Measurements from ENCODE around the gene NOMO2. TPM values are rescaled to one million over a fixed set of nuclear protein-coding genes. Genes with fewer than 3 reads are reported as not detected.
"Not testable (repeated sequence)": the region's sequence is repeated elsewhere in the genome, so short reads cannot be mapped to it uniquely, and the experiment has no call there.

Gene NOMO2
- total and polyA plus RNA-seq, 8 donors: 109 to 296 (median 195) TPM

DNA sequence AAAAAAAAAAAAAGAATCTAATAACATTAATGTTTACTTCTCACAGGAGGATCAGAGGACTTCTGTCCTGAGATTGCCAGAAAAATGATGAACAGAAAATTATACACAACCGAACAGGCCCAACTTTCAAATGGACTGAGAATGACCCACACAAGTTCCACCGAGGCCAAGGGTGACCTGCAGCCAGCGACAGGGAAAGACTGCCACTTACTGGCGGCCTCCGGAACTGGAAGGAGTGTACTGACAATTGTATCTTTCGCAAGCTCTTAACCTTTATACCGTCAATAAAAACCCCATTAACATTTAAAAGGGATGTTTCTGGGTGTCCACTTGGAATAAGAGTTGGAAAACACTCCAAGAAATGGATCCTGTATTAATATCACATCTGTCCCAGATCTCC, 63.5 kb downstream of the NOMO2 start:
- DNase-seq; H3K9me3 ChIP-seq; H3K27ac ChIP-seq; H3K36me3 ChIP-seq; intact Hi-C loops (cut with DNase I); H3K4me3 ChIP-seq; FAIRE-seq; H3K27me3 ChIP-seq; H3K4me1 ChIP-seq: not testable (repeated sequence)
- peak in 3 of 4 donors; percentile 79 to 91 (median 82) for ATAC-seq
- WGBS, 2 donors: no CpG with 5 or more reads among the region's 7 CpGs

DNA sequence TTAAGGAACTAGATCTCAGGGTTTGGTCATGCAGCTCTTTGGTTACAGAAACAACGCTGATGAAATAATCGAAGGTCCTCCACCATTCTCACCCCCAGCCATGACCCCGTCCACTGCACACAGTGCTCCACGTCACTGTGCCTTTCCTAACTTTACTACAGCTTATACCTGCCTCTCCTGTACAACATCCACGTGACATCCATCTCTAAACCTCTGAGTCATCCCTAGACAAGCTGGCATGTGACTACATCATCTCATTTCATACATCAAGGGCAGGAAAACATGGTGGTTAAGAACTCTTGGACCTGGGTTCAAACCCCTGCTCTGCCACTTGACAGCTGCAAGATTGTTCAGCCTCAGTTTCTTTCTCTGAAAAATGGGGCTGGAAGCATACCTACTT, 64.9 kb downstream of the NOMO2 start:
- FAIRE-seq; H3K4me1 ChIP-seq; H3K4me3 ChIP-seq; H3K9me3 ChIP-seq; DNase-seq; H3K27ac ChIP-seq; intact Hi-C loops (cut with DNase I); ATAC-seq; H3K36me3 ChIP-seq; H3K27me3 ChIP-seq: not testable (repeated sequence)
- WGBS, 2 donors: no CpG with 5 or more reads among the region's 5 CpGs

GRCh38 chr16:18492118-18492897, 69.6 kb downstream of the NOMO2 start:
- FAIRE-seq; intact Hi-C loops (cut with DNase I); H3K4me3 ChIP-seq; H3K9me3 ChIP-seq; H3K4me1 ChIP-seq; H3K27ac ChIP-seq; H3K27me3 ChIP-seq; ATAC-seq; DNase-seq; H3K36me3 ChIP-seq: not testable (repeated sequence)
- WGBS, 2 donors: no CpG with 5 or more reads among the region's 11 CpGs

DNA sequence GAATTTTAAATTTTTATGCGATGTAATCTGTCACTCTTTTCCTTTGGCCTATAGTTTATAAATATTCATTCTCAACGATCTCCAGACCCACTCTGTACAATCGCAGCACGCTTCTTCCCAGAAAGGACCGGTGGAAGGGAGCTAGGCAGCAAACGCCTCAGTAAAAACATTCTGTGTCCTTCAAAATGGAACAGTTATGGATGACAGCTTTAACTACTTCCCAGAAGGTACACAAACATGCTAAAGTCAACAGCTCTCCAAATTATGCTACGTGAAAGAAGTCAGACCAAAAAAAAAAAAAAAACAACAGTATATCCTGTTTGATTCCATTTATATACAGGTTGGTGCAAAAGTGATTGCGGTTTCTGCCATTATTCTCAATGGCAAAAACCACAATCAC, 125.9 kb downstream of the NOMO2 start:
- H3K9me3 ChIP-seq; H3K4me3 ChIP-seq; H3K4me1 ChIP-seq; H3K27me3 ChIP-seq; intact Hi-C loops (cut with DNase I); FAIRE-seq; H3K36me3 ChIP-seq; DNase-seq; H3K27ac ChIP-seq: not testable (repeated sequence)
- ATAC-seq: peak in 3 of 4 donors; percentile 13 to 83 (median 65)
- 48 to 55% methylated on average over 4 of the region's 8 CpGs for WGBS, 2 donors

DNA sequence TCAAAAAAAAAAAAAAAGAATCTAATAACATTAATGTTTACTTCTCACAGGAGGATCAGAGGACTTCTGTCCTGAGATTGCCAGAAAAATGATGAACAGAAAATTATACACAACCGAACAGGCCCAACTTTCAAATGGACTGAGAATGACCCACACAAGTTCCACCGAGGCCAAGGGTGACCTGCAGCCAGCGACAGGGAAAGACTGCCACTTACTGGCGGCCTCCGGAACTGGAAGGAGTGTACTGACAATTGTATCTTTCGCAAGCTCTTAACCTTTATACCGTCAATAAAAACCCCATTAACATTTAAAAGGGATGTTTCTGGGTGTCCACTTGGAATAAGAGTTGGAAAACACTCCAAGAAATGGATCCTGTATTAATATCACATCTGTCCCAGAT, 146.1 kb downstream of the NOMO2 start:
- H3K36me3 ChIP-seq; intact Hi-C loops (cut with DNase I): not testable (repeated sequence)
- ATAC-seq: peak in 3 of 4 donors; percentile 81 to 91 (median 84)

GRCh38 chr16:18409532-18410293, 152.2 kb downstream of the NOMO2 start:
- ATAC-seq; intact Hi-C loops (cut with DNase I); H3K27ac ChIP-seq; H3K27me3 ChIP-seq; H3K4me1 ChIP-seq; H3K9me3 ChIP-seq; H3K36me3 ChIP-seq; DNase-seq; H3K4me3 ChIP-seq; FAIRE-seq: not testable (repeated sequence)
- WGBS, 2 donors: no CpG with 5 or more reads among the region's 11 CpGs

More for the DNA sequence above, 146.1 kb downstream of the NOMO2 start:
- not testable (repeated sequence) for H3K4me1 ChIP-seq, H3K9me3 ChIP-seq, H3K4me3 ChIP-seq, FAIRE-seq, H3K27ac ChIP-seq, H3K27me3 ChIP-seq, DNase-seq
- WGBS, 2 donors: no CpG with 5 or more reads among the region's 7 CpGs

GRCh38 chr16:18401851-18402657, 159.8 kb downstream of the NOMO2 start:
- H3K4me1 ChIP-seq; intact Hi-C loops (cut with DNase I); H3K4me3 ChIP-seq; H3K9me3 ChIP-seq; H3K36me3 ChIP-seq; H3K27me3 ChIP-seq; FAIRE-seq; H3K27ac ChIP-seq; DNase-seq: not testable (repeated sequence)
- WGBS, 2 donors: no CpG with 5 or more reads among the region's 88 CpGs
- ATAC-seq: peak; percentile 86 to 96 (median 93)

GRCh38 chr16:18401159-18401558, 160.7 kb downstream of the NOMO2 start:
- intact Hi-C loops (cut with DNase I); ATAC-seq; FAIRE-seq; H3K9me3 ChIP-seq; H3K36me3 ChIP-seq; H3K27me3 ChIP-seq; H3K4me1 ChIP-seq; H3K27ac ChIP-seq: not testable (repeated sequence)
- WGBS, 2 donors: 0 to 1% methylated on average over 7 to 18 of the region's 38 CpGs
- H3K4me3 ChIP-seq: peak overlapping the region in 2 of 4 donors; percentile 37 to 44
- DNase-seq: peak; percentile 13 to 62 (median 45)

DNA sequence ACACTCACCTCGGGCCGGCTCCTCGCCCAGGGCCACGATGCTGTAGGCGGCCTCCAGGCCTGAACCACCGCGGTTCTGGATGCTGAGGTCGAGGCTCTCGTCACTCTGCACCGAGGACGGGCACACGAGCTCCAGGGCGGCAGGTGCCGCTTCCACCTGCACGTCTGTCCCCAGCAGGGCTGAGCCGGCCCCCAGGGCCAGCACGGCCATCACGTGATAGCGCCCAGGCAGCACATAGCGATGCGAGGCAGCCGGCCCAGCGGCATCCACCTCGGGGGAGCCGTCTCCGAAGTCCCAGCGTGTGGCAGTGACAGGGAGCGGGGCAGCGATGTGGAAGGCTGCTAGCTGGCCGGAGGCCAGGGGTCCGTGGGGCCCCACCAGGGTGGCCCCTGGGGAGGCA, 167.5 kb downstream of the NOMO2 start:
- H3K4me1 ChIP-seq; H3K9me3 ChIP-seq; intact Hi-C loops (cut with DNase I); ATAC-seq; H3K27me3 ChIP-seq; H3K4me3 ChIP-seq; FAIRE-seq; H3K27ac ChIP-seq; H3K36me3 ChIP-seq: not testable (repeated sequence)
- DNase-seq: peak in 1 of 6 donors; percentile 14
- 63% methylated on average over 15 of the region's 31 CpGs; no CpG with 5 or more reads in 1 of the 2 donors for WGBS, 2 donors

- WGBS, 2 donors: no CpG with 5 or more reads among the region's 43 CpGs
Observed at GRCh38 chr16:18387767-18388166, 174.1 kb downstream of the NOMO2 start.

GRCh38 chr16:18386517-18386916, 175.4 kb downstream of the NOMO2 start:
- FAIRE-seq; H3K27ac ChIP-seq; H3K4me1 ChIP-seq; intact Hi-C loops (cut with DNase I); H3K27me3 ChIP-seq; H3K36me3 ChIP-seq; ATAC-seq; H3K4me3 ChIP-seq; H3K9me3 ChIP-seq: not testable (repeated sequence)
- peak in 1 of 6 donors; percentile 8 for DNase-seq
- WGBS, 2 donors: 98% methylated on average over 12 of the region's 25 CpGs; no CpG with 5 or more reads in 1 of the 2 donors

More at GRCh38 chr16:18387767-18388166, 174.1 kb downstream of the NOMO2 start:
- H3K4me3 ChIP-seq; H3K27me3 ChIP-seq; H3K27ac ChIP-seq; ATAC-seq; H3K9me3 ChIP-seq; DNase-seq; FAIRE-seq; intact Hi-C loops (cut with DNase I); H3K36me3 ChIP-seq; H3K4me1 ChIP-seq: not testable (repeated sequence)

Measured in pancreas (tissue), 10 donors.